Fibroblast of lung (primary cell): ENCODE results near the gene UMPS.

Experiments used
- CTCF ChIP-seq, 2 donors: IDR thresholded peaks in 1 of 2; conservative IDR thresholded peaks in 1 of 2; 1 replicate in 1 of 2; 2 replicates in 1 of 2; pipeline ENCODE4 v1.5.1; 2011 to 2012; ENCODE audit warnings: low read length in 2 of 2, control low read depth in 1 of 2, inconsistent platforms in 1 of 2, low read depth in 1 of 2, mild to moderate bottlenecking in 1 of 2
- EZH2 ChIP-seq: IDR thresholded peaks from 2 replicates; pipeline ENCODE4 v1.5.1; 2012; ENCODE audit warnings: low read length, control low read depth, mild to moderate bottlenecking; ENCODE audit errors: missing control alignments

- TF ChIP-seq CTCF (conservative IDR thresholded peaks at IDR 0.05 in 1 of 2, IDR thresholded peaks at IDR 0.05 in 1 of 2; ENCODE audit: low read depth in 1 of 2, low read length in 2 of 2) (no peak), EZH2 (no peak)
Measured at GRCh38 chr3:124680521-124680920, 49.7 kb upstream of the UMPS start.
